Measurements from ENCODE around the gene PDCD7.
"Not testable (repeated sequence)": the region's sequence is repeated elsewhere in the genome, so short reads cannot be mapped to it uniquely, and the experiment has no call there.

The PDCD7 gene

GRCh38 chr15:65089206-65089824 lies 44.3 kb downstream of the PDCD7 start:
- DNase-seq: no peak

GRCh38 chr15:65088643-65089021 lies 45.0 kb downstream of the PDCD7 start:
- DNase-seq: no peak

GRCh38 chr15:65087873-65088642 lies 45.5 kb downstream of the PDCD7 start:
- no peak for DNase-seq

DNA sequence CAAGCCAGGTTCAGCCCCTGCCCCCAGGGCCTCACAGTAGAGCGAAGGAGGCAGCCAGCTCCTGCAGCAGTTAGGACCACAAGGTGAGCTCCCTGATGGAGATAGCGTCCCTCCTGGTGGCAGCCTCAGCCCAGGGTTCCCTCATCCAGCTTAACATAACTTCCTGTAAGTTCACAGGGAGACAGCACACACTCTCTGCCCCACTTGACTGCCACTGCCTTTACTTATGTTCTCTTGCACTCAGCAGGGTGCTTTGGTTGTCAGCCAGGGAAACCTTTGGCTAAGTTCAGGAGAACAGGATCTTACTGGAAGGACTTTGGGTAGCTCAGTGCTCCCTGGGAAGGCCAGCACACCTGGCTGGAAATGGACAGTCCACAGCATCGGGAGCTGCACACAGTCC lies 46.2 kb downstream of the PDCD7 start:
- no peak for DNase-seq

GRCh38 chr15:65086680-65087111 lies 46.9 kb downstream of the PDCD7 start:
- DNase-seq: no peak

- no peak for DNase-seq
Measured at GRCh38 chr15:65085990-65086679, 47.5 kb downstream of the PDCD7 start.

- DNase-seq: no peak
Measured at GRCh38 chr15:65085207-65085753, 48.3 kb downstream of the PDCD7 start.

DNA sequence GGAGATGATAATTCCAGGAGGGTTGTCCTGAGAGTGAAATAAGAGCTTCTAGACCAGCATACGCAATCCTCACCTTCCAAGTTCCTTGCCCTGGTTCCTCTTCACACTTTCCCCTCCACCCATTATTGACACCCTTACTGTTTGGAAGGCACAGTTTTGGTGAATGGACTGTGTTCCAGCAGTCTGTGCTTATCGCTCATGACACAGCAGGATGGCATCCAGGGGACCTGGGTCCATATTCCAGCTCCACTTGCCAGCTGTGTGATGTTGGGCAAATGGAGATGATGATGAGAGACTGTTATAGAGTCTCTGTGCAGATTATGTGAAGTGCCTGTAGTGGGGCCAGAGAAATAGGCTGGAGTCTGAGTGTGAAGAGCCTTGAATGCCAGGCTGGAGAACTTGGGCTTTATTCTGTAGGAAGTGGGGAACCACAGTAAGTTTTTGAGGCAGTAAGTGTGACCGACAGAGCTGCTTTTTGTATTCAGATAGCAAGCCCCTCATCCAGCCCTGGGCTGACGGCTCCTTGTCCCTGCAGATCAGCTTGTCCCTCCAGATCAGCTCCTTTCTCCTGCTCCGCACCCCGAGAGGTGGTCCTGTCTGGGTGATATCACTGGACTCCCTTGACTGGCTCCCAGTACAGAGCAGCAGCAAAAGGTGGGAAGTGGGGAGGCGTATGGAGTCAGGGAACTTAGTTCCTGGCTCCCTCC lies 49.0 kb downstream of the PDCD7 start:
- no peak for DNase-seq

DNA sequence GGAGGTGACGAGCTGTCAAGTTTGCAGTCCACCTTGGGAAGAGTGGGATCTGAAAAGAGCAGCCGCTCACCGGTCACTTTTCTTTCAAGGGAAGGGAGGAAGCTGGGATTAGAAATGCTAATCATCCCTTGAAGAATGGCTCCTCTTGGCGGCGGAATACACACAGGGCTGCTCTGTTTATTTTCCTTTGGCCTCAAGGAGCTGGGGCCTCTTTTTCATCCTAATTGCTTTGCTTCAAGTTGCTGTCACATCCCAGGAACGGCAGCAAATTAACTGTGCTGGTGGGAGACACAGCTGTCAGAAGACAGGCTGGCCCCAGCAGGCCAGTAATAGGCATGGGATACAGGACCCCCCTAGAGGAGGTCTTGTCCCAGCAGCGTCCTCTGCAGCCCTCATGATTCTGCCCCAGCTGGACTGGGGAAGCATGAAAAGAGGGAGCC lies 50.3 kb downstream of the PDCD7 start:
- no peak for DNase-seq

DNA sequence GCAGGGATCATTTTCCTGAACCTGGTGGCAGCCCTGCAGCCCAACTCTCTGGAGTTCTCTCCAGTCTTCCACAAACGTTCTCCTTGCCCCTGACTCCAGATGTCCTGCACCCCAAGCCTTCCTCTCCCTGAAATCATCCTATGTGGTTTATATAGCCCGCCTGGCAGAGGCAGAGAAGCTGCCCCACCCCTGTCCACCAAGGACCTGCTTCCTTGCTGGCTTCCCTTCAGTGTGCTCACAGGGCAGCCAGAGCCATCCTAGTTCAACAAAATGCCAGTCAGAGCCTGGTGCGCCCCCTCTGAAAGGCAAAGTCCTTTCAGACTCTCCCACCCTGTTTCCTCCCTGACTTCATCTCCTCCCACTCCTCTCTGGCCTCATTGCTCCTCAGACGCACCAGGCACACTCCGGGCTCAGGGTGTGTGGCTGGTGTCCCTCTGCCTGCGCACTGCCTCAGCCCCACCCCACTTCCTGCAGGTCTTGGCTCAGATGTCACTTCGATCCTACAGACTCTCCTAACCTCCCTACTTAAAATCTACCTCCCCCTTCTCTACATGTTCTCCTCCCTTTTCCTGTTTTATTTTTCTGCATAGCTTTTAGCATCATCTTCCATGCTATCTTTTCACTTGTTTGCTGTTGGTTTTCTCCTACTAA lies 51.2 kb downstream of the PDCD7 start:
- DNase-seq: no peak

- no peak for DNase-seq
Measured at GRCh38 chr15:65081758-65082157, 51.9 kb downstream of the PDCD7 start.

DNA sequence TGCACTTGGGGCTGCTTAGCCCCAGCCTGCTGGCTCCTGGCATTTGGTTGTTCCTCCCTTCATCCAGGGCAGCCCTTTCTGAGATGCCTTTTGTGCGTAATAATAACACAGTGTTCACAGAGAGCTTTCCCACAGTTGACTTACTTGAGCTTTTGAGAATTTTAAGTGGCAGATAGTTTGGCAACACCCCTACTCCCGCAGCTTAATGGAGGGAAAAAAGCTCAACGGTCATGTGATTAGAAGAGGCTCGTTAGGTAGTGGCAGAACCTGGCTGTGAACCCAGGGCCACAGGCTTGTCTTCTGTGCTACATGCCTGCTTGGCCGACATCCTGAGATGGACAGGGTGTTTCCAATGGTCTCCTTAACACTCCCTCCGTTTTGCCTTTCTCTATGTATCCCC lies 52.3 kb downstream of the PDCD7 start:
- DNase-seq: no peak

DNA sequence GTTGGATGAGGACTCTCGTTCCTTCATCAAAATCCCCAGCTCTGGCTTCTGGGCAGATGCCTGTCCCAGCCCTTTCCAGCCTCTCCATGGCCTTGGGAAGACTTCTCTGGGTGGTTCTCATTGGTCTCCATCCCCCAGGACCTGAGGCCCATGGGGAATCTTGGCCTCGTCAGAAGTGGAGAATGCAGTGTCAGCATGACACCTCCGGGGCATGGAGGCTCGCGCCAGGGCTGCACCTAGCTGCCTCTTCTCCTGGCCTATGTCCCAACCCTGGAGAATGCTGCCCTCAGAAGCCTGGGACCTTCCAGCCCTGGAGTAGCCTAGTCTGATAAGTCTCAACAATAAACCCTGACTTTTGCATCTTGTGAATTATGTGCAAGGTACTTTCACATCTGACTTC lies 54.0 kb downstream of the PDCD7 start:
- DNase-seq: no peak

DNA sequence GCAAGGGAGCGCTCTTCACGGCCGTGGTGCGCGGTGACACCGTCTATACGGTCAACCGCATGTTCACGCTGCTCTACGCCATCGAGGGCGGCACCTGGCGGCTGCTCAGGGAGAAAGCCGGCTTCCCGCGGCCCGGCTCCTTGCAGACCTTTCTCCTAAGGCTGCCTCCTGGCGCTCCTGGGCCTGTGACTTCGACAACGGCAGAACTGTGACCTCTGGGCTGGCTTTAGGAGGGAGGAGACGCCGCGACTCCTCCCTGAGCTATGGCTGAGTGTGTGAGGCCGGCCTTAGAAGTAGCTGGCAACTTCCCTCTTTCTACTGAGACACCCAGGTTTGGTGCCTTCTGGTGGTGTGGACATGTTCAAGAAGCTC lies 55.6 kb downstream of the PDCD7 start:
- DNase-seq: no peak

- no peak for DNase-seq
Measured at GRCh38 chr15:65077291-65077980, 56.2 kb downstream of the PDCD7 start.

GRCh38 chr15:65076486-65077290 lies 56.9 kb downstream of the PDCD7 start, which contains the start of gene KBTBD13:
Gene KBTBD13 (plus strand): TSS chr15:65076746. CDS start chr15:65076816, 70 bp downstream.
- DNase-seq: no peak

GRCh38 chr15:65075607-65076395 lies 57.8 kb downstream of the PDCD7 start:
- not testable (repeated sequence) for DNase-seq

DNA sequence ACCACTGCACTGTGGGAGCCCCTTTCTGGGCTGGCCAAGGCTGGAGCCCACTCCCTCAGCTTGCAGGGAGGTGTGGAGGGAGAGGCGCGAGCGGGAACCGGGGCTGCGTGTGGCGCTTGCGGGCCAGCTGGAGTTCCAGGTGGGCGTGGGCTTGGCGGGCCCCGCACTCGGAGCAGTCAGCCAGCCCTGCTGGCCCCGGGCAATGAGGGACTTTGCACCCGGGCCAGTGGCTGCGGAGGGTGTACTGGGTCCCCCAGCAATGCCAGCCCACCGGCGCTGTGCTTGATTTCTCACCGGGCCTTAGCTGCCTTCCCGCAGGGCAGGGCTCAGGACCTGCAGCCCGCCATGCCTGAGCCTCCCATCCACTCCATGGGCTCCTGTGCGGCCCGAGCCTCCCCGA lies 58.7 kb downstream of the PDCD7 start:
- not testable (repeated sequence) for DNase-seq

DNA sequence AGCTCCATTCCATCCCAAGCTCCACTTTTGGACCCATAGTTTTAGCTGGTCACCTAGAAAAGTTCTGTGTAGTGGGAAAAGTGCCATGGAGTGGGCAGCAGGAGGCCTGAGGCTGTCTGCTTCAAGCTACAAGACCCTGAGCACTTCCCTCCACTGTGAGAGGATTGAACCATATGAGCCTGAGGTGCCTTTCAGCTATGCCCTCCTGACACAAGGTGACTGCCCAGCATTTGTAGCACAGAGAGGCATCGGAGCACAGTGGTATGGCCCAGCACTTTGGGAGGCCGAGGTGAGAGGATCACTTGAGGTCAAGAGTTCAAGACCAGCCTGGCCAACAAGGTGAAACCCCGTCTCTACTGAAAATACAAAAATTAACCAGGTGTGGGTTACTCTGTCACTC lies 61.0 kb downstream of the PDCD7 start:
- DNase-seq: no peak

DNA sequence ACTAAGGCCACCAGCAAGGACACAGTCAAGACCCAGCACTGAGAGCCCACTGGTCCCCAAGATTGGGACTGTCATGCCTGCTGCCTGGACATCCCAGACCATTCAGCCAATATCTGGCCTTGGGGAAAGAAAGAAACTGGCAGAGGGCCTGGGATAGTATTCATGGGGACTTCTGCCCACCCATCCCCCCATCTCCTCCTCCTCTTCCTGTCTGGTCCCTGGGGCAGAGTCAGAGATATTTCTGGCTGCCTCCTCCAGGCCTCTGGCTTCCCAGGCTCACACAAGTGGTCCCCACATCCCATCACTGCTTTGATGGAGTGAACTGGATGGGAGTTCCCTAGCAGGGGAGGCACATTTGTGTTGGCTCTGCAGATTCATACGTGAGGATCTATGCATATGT lies 61.6 kb downstream of the PDCD7 start:
- DNase-seq: no peak
